Mammary epithelial cell (primary cell): Measurements from ENCODE around the gene PTK7.

Experiments used
- CTCF ChIP-seq, 2 donors: IDR thresholded peaks in 1 of 2; conservative IDR thresholded peaks in 1 of 2; 2 replicates each; pipeline ENCODE4 v1.5.1; 2011 to 2012; ENCODE audit warnings: inconsistent platforms in 2 of 2, low read length in 2 of 2, mild to moderate bottlenecking in 2 of 2, control low read depth in 1 of 2, low read depth in 1 of 2; ENCODE audit not compliant: insufficient read depth in 1 of 2; ENCODE audit errors: extremely low read depth in 1 of 2
- EZH2 ChIP-seq: IDR thresholded peaks from 2 replicates; pipeline ENCODE4 v1.6.1; 2012; ENCODE audit warnings: low read length, inconsistent platforms, borderline replicate concordance

- TF ChIP-seq CTCF (conservative IDR thresholded peaks at IDR 0.05 in 1 of 2, IDR thresholded peaks at IDR 0.05 in 1 of 2; ENCODE audit: extremely low read depth in 1 of 2, insufficient read depth in 1 of 2, low read depth in 1 of 2, low read length in 2 of 2) (no peak), EZH2 (no peak)
Observed at GRCh38 chr6:43203029-43203717, 127.1 kb downstream of the PTK7 start.
